Liver (tissue), 9 donors: ENCODE measurements around the gene TSHZ2. TPM values are rescaled to one million over a fixed set of nuclear protein-coding genes. Genes with fewer than 3 reads are reported as not detected.

Experiments
- DNase-seq: peaks from one replicate; pipeline ENCODE4 v3.0.0-alpha.2; 2017; ENCODE audit warnings: low spot score
- H3K27ac ChIP-seq, 2 donors: one replicate each; pipeline ENCODE4 v1.7.0; 2013; ENCODE audit warnings: inconsistent platforms in 2 of 2, low read length in 2 of 2, control low read depth in 1 of 2, low read depth in 1 of 2, mild to moderate bottlenecking in 1 of 2
- H3K27me3 ChIP-seq, 4 donors: one replicate each; pipeline versions ENCODE4 v1.6.1 to v1.7.0; 2013; ENCODE audit warnings: low read length in 3 of 4, inconsistent platforms in 1 of 4, mild to moderate bottlenecking in 1 of 4, moderate library complexity in 1 of 4; ENCODE audit not compliant: control insufficient read depth in 4 of 4, insufficient read depth in 4 of 4
- H3K36me3 ChIP-seq, 4 donors: one replicate each; pipeline versions ENCODE4 v1.6.1 to v1.7.0; 2013; ENCODE audit warnings: low read length in 3 of 4, mild to moderate bottlenecking in 3 of 4, low read depth in 1 of 4, moderate library complexity in 1 of 4; ENCODE audit not compliant: control insufficient read depth in 4 of 4, insufficient read depth in 3 of 4
- H3K4me1 ChIP-seq, 4 donors: one replicate each; pipeline versions ENCODE4 v1.6.1 to v1.7.0; 2013; ENCODE audit warnings: low read length in 3 of 4, mild to moderate bottlenecking in 3 of 4, moderate library complexity in 1 of 4; ENCODE audit not compliant: control insufficient read depth in 4 of 4, insufficient read depth in 4 of 4
- H3K4me3 ChIP-seq, 3 donors: one replicate each; pipeline versions ENCODE4 v1.6.1 to v1.7.0; 2013; ENCODE audit warnings: low read length in 3 of 3, control low read depth in 1 of 3, low read depth in 1 of 3, mild to moderate bottlenecking in 1 of 3
- H3K9ac ChIP-seq, 2 donors: one replicate each; pipeline ENCODE4 v1.7.0; 2013; ENCODE audit warnings: low read length in 2 of 2, mild to moderate bottlenecking in 2 of 2, moderate library complexity in 2 of 2, control low read depth in 1 of 2, low read depth in 1 of 2
- H3K9me3 ChIP-seq, 4 donors: one replicate each; pipeline versions ENCODE4 v1.6.1 to v1.7.0; 2013; ENCODE audit warnings: low read length in 3 of 4; ENCODE audit not compliant: control insufficient read depth in 4 of 4
- ATF3 ChIP-seq: IDR thresholded peaks from 2 replicates; pipeline ENCODE4 v1.6.1; 2016; ENCODE audit warnings: antibody characterized with exemption
- CTCF ChIP-seq: fragments of 150-350 bp; IDR thresholded peaks from 2 replicates; pipeline ENCODE4 v1.5.1; 2017; ENCODE audit warnings: improper control_type of control experiment, low read depth, low read length; ENCODE audit not compliant: missing input control
- EGR1 ChIP-seq, 2 donors: IDR thresholded peaks; 2 replicates each; pipeline ENCODE4 v1.6.1; 2016 to 2018; ENCODE audit warnings: antibody characterized with exemption in 2 of 2, low read depth in 2 of 2
- FOXA1 ChIP-seq: IDR thresholded peaks from 2 replicates; pipeline ENCODE4 v1.6.1; 2016; ENCODE audit warnings: antibody characterized with exemption
- FOXA2 ChIP-seq: IDR thresholded peaks from 2 replicates; pipeline ENCODE4 v1.6.1; 2016; ENCODE audit warnings: antibody characterized with exemption
- GABPA ChIP-seq, 2 donors: IDR thresholded peaks in 1 of 2; conservative IDR thresholded peaks in 1 of 2; 2 replicates each; pipeline ENCODE4 v1.6.1; 2016; ENCODE audit warnings: antibody characterized with exemption in 2 of 2, mild to moderate bottlenecking in 1 of 2, moderate library complexity in 1 of 2
- HNF4A ChIP-seq, 2 donors: conservative IDR thresholded peaks; 2 replicates each; pipeline ENCODE4 v1.6.1; 2016; ENCODE audit warnings: antibody characterized with exemption in 2 of 2, mild to moderate bottlenecking in 2 of 2
- HNF4G ChIP-seq: IDR thresholded peaks from 2 replicates; pipeline ENCODE4 v1.6.1; 2016; ENCODE audit warnings: antibody characterized with exemption
- JUND ChIP-seq, 2 donors: IDR thresholded peaks; 2 replicates each; pipeline ENCODE4 v1.6.1; 2016; ENCODE audit warnings: antibody characterized with exemption in 2 of 2
- NR2F2 ChIP-seq: IDR thresholded peaks from 2 replicates; pipeline ENCODE4 v1.6.1; 2016; ENCODE audit warnings: antibody characterized with exemption
- RAD21 ChIP-seq, 2 donors: IDR thresholded peaks; 2 replicates each; pipeline ENCODE4 v1.6.1; 2016; ENCODE audit warnings: antibody characterized with exemption in 2 of 2, mild to moderate bottlenecking in 2 of 2
- RXRA ChIP-seq, 2 donors: IDR thresholded peaks; 2 replicates each; pipeline ENCODE4 v1.6.1; 2017 to 2018; ENCODE audit warnings: antibody characterized with exemption in 2 of 2, mild to moderate bottlenecking in 1 of 2
- SP1 ChIP-seq: IDR thresholded peaks from 2 replicates; pipeline ENCODE4 v1.6.1; 2018; ENCODE audit warnings: antibody characterized with exemption, mild to moderate bottlenecking
- TAF1 ChIP-seq: conservative IDR thresholded peaks from 2 replicates; pipeline ENCODE4 v1.6.1; 2016; ENCODE audit warnings: antibody characterized with exemption, mild to moderate bottlenecking
- YY1 ChIP-seq: IDR thresholded peaks from 2 replicates; pipeline ENCODE4 v1.6.1; 2016; ENCODE audit warnings: antibody characterized with exemption, mild to moderate bottlenecking
- WGBS: extraction: QIAGEN DNeasy Blood & Tissue Kit; methylation state at CpG from one replicate; pipeline ENCODE4 v1.1.7; 2013; 5-methylcytosine and 5-hydroxymethylcytosine counted together
- polyA plus RNA-seq, 2 donors: library from polyadenylated mRNA; stranded (reverse) in 1 of 2; unstranded in 1 of 2; fragments of 200-250 nt in 1 of 2; fragments of >200 nt in 1 of 2; fragmentation: Nextera tagmentation in 1 of 2; extraction: Ambion mirVana in 1 of 2; gene quantifications; one replicate each; pipeline versions ENCODE4 v1.2.1 to v1.2.3, GENCODE V29; 2013 to 2015
- total RNA-seq, 2 donors: library from RNA; depleted of rRNA; stranded (reverse); fragments of >200 nt; gene quantifications; one replicate each; pipeline ENCODE4 v1.2.3, GENCODE V29; 2014
- TF ChIP-seq, protein P1 (sequence below): IDR thresholded peaks from 2 replicates; pipeline ENCODE4 v1.6.1; 2016; ENCODE audit warnings: antibody characterized with exemption
- TF ChIP-seq, protein P2 (sequence below): IDR thresholded peaks from 2 replicates; pipeline ENCODE4 v1.6.1; 2016; ENCODE audit warnings: antibody characterized with exemption
- TF ChIP-seq, protein P3 (sequence below): IDR thresholded peaks from 2 replicates; pipeline ENCODE4 v1.6.1; 2016; ENCODE audit warnings: antibody characterized with exemption, mild to moderate bottlenecking
- donor health status: healthy.
- donor health status: healthy.
- donor health status: healthy.
- donor health status: healthy.
- donor health status: healthy.

Gene TSHZ2
- total and polyA plus RNA-seq, 4 donors = 2.9 to 11.3 (median 7.8) TPM

DNA sequence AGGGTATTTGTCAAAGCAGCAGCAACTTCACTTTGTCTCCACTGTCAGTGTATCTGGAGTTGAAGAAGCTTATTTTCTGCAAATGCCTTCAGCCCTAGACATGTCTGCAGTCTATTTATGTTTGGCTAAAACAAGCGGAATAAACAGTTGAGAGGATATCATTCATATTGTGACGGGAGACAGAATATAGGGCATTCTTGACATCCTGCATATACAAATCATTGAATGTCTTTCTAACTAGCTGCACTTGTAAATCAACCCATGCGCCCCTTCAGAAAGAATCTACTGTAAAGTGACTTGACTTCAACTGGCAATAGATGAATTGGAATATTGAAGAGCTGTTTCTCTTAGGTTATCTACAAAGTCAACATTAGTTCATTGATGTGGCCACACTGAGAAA, 258.9 kb downstream of the TSHZ2 start:
- no peak for DNase-seq
- Histone ChIP-seq H3K4me1 (no peaks in the 10 kb centered on the region), H3K27me3 (no peaks in the 10 kb centered on the region), H3K9me3 (no peaks in the 10 kb centered on the region), H3K4me3 (no peak overlapping the region), H3K27ac (no peak overlapping the region), H3K9ac (no peak overlapping the region), H3K36me3 (no peaks in the 10 kb centered on the region)
- 88% methylated on average over 3 of the region's 3 CpGs for WGBS
- no peak for TF ChIP-seq FOXA2
- TF ChIP-seq, protein P1, sequence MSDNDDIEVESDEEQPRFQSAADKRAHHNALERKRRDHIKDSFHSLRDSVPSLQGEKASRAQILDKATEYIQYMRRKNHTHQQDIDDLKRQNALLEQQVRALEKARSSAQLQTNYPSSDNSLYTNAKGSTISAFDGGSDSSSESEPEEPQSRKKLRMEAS = no peak
- no peak for TF ChIP-seq SP1
- no peak for TF ChIP-seq HNF4G
- TF ChIP-seq JUND (IDR thresholded peaks at IDR 0.05) = no peak
- TF ChIP-seq YY1 = no peak
- TF ChIP-seq NR2F2 = no peak
- no peak for TF ChIP-seq FOXA1
- no peak for TF ChIP-seq RXRA (IDR thresholded peaks at IDR 0.05)
- TF ChIP-seq EGR1 (IDR thresholded peaks at IDR 0.05; ENCODE audit: low read depth in 2 of 2) = no peak
- TF ChIP-seq HNF4A (conservative IDR thresholded peaks at IDR 0.05) = no peak
- TF ChIP-seq ATF3 = no peak
- TF ChIP-seq, protein P2, sequence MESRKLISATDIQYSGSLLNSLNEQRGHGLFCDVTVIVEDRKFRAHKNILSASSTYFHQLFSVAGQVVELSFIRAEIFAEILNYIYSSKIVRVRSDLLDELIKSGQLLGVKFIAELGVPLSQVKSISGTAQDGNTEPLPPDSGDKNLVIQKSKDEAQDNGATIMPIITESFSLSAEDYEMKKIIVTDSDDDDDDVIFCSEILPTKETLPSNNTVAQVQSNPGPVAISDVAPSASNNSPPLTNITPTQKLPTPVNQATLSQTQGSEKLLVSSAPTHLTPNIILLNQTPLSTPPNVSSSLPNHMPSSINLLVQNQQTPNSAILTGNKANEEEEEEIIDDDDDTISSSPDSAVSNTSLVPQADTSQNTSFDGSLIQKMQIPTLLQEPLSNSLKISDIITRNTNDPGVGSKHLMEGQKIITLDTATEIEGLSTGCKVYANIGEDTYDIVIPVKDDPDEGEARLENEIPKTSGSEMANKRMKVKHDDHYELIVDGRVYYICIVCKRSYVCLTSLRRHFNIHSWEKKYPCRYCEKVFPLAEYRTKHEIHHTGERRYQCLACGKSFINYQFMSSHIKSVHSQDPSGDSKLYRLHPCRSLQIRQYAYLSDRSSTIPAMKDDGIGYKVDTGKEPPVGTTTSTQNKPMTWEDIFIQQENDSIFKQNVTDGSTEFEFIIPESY = no peak
- TF ChIP-seq GABPA (IDR thresholded peaks at IDR 0.05 in 1 of 2, conservative IDR thresholded peaks at IDR 0.05 in 1 of 2) = no peak
- no peak for TF ChIP-seq TAF1
- TF ChIP-seq RAD21 (IDR thresholded peaks at IDR 0.05) = no peak
- TF ChIP-seq CTCF = no peak
- TF ChIP-seq, protein P3, sequence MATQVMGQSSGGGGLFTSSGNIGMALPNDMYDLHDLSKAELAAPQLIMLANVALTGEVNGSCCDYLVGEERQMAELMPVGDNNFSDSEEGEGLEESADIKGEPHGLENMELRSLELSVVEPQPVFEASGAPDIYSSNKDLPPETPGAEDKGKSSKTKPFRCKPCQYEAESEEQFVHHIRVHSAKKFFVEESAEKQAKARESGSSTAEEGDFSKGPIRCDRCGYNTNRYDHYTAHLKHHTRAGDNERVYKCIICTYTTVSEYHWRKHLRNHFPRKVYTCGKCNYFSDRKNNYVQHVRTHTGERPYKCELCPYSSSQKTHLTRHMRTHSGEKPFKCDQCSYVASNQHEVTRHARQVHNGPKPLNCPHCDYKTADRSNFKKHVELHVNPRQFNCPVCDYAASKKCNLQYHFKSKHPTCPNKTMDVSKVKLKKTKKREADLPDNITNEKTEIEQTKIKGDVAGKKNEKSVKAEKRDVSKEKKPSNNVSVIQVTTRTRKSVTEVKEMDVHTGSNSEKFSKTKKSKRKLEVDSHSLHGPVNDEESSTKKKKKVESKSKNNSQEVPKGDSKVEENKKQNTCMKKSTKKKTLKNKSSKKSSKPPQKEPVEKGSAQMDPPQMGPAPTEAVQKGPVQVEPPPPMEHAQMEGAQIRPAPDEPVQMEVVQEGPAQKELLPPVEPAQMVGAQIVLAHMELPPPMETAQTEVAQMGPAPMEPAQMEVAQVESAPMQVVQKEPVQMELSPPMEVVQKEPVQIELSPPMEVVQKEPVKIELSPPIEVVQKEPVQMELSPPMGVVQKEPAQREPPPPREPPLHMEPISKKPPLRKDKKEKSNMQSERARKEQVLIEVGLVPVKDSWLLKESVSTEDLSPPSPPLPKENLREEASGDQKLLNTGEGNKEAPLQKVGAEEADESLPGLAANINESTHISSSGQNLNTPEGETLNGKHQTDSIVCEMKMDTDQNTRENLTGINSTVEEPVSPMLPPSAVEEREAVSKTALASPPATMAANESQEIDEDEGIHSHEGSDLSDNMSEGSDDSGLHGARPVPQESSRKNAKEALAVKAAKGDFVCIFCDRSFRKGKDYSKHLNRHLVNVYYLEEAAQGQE = no peak

- TF ChIP-seq RAD21 (IDR thresholded peaks at IDR 0.05) = no peak
- no peaks in the 10 kb centered on the region for H3K9me3 ChIP-seq
- H3K27me3 ChIP-seq = no peaks in the 10 kb centered on the region
- no peaks in the 10 kb centered on the region for H3K4me1 ChIP-seq
- WGBS = 85% methylated on average over 8 of the region's 8 CpGs
- no peak overlapping the region for H3K27ac ChIP-seq
- H3K36me3 ChIP-seq = no peaks in the 10 kb centered on the region
- H3K9ac ChIP-seq = no peak overlapping the region
- DNase-seq = no peak
- no peak overlapping the region for H3K4me3 ChIP-seq
Measured at GRCh38 chr20:53237461-53237860, 265.3 kb downstream of the TSHZ2 start.
